Mammary epithelial cell (primary cell): ENCODE results near the gene MEIKIN.

Experiments used
- EZH2 ChIP-seq: IDR thresholded peaks from 2 replicates; pipeline ENCODE4 v1.6.1; 2012; ENCODE audit warnings: low read length, inconsistent platforms, borderline replicate concordance
- TF ChIP-seq, protein P1 (sequence below), 2 donors: IDR thresholded peaks in 1 of 2; conservative IDR thresholded peaks in 1 of 2; 2 replicates each; pipeline ENCODE4 v1.5.1; 2011 to 2012; ENCODE audit warnings: inconsistent platforms in 2 of 2, low read length in 2 of 2, mild to moderate bottlenecking in 2 of 2, control low read depth in 1 of 2, low read depth in 1 of 2; ENCODE audit not compliant: insufficient read depth in 1 of 2; ENCODE audit errors: extremely low read depth in 1 of 2

DNA sequence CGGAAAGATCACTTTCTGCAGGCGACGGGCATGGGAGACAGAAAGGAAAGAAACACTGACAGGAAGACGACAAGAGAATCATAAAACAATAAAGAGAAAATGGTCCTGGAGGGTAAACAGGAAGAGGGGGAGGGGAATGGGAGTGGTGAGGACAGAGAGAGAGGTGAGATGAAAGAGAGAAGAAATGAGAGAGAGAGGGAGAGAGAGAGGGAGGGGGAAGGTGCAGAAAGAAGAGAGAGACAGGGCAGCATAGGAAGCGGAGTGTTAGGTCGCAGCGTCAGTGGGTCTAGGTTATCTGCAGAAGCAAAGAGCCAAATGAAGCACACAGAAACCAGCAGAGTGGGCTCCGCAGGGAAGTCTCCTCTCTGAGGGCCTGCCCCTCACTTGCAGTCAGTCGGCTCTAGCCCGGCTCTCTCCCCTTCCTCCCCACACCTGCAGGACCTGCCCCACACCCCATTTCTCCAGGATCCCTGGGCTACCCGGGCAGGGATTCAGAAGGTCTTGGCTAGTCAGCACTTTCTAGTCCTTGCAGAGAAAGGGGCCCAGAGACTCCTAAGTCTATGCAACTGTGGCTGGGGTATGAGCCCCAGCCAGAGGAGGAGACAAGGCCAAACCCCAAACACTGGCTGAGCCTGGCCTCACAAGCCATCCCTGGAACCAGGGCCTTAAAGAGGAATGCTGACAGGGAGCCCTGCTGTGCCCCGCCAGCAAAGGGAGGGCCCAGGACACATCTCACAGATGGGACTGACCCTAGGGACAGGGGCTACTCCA, 29.7 kb upstream of the MEIKIN start:
- TF ChIP-seq, protein P1, sequence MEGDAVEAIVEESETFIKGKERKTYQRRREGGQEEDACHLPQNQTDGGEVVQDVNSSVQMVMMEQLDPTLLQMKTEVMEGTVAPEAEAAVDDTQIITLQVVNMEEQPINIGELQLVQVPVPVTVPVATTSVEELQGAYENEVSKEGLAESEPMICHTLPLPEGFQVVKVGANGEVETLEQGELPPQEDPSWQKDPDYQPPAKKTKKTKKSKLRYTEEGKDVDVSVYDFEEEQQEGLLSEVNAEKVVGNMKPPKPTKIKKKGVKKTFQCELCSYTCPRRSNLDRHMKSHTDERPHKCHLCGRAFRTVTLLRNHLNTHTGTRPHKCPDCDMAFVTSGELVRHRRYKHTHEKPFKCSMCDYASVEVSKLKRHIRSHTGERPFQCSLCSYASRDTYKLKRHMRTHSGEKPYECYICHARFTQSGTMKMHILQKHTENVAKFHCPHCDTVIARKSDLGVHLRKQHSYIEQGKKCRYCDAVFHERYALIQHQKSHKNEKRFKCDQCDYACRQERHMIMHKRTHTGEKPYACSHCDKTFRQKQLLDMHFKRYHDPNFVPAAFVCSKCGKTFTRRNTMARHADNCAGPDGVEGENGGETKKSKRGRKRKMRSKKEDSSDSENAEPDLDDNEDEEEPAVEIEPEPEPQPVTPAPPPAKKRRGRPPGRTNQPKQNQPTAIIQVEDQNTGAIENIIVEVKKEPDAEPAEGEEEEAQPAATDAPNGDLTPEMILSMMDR (conservative IDR thresholded peaks at IDR 0.05 in 1 of 2, IDR thresholded peaks at IDR 0.05 in 1 of 2; ENCODE audit: extremely low read depth in 1 of 2, insufficient read depth in 1 of 2, low read depth in 1 of 2, low read length in 2 of 2) = no peak
- no peak for TF ChIP-seq EZH2
